HepG2 (cell line): Measurements from ENCODE around the gene RFXANK. TPM values are rescaled to one million over a fixed set of nuclear protein-coding genes. Genes with fewer than 3 reads are reported as not detected.

Source experiments
- ATAC-seq: fragments of 200-7000 bp; cut with Tn5 transposase; 3 replicates; pipeline ENCODE4 v1.9.1; 2020; ENCODE audit warnings: mild to moderate bottlenecking, moderate library complexity
- BruUV-seq: library from RNA; stranded (reverse); fragments of 400-500 nt; replicated peaks from 2 replicates; lab custom pipeline; 2021; lab: Mats Ljungman, UMichigan
- CTCF ChIA-PET: fragments of 300-600 bp; formaldehyde crosslinking; extraction: SDS; loops from one replicate; lab custom pipeline; 2021; ENCODE audit warnings: low total read pairs, inconsistent platforms, low intra/inter-chr PET ratio; lab: Yijun Ruan, JAX
- POLR2A ChIA-PET: fragments of 350-600 bp; sonication (Branson Sonifier 250); formaldehyde crosslinking; loops from one replicate; lab custom pipeline; 2020; ENCODE audit warnings: antibody characterized with exemption, inconsistent platforms; lab: Yijun Ruan, JAX
- DNase-seq: peaks from one replicate; pipeline ENCODE4 v3.0.0-alpha.2; 2015; ENCODE audit warnings: low spot score
- FAIRE-seq: peaks from 3 replicates; lab custom pipeline; 2011; peaks lifted over from hg19 to GRCh38; lab: Jason Lieb, UNC
- H2AFZ ChIP-seq: one replicate; pipeline ENCODE4 v1.6.1; 2011; ENCODE audit warnings: low read length, inconsistent platforms
- H3K27ac ChIP-seq: fragments of 300-600 bp; 3 replicates; pipeline ENCODE4 v1.8.0; 2011; ENCODE audit warnings: mixed run types, mild to moderate bottlenecking, mixed read lengths, low read length, inconsistent platforms; ENCODE audit not compliant: insufficient read depth; ENCODE audit errors: extremely low read length
- H3K27me3 ChIP-seq, 2 experiments: fragments of 200-600 bp in 1 of 2; 2 replicates in 1 of 2; 3 replicates in 1 of 2; pipeline versions ENCODE4 v1.6.0 to v1.8.0; 2011; ENCODE audit warnings: low read length in 2 of 2, mild to moderate bottlenecking in 2 of 2, moderate library complexity in 2 of 2, inconsistent platforms in 1 of 2; ENCODE audit not compliant: insufficient read depth in 2 of 2, control insufficient read depth in 1 of 2
- H3K36me3 ChIP-seq, 2 experiments: fragments of 200-600 bp in 1 of 2; replicated peaks in 1 of 2; 2 replicates in 1 of 2; 3 replicates in 1 of 2; pipeline versions ENCODE4 v1.5.1 to v1.8.0; 2011; ENCODE audit warnings: low read length in 2 of 2, inconsistent platforms in 1 of 2; ENCODE audit not compliant: insufficient read depth in 2 of 2, control insufficient read depth in 1 of 2
- H3K4me1 ChIP-seq: 2 replicates; pipeline ENCODE4 v1.5.1; 2012; ENCODE audit warnings: low read length, inconsistent platforms; ENCODE audit not compliant: insufficient read depth
- H3K4me2 ChIP-seq: 2 replicates; pipeline ENCODE4 v1.6.0; 2011; ENCODE audit warnings: low read depth, low read length, inconsistent platforms
- H3K4me3 ChIP-seq, 3 experiments: fragments of 200-600 bp in 1 of 3; sonication (generic), shearing (Covaris generic) in 1 of 3; replicated peaks in 1 of 3; 2 replicates each; pipeline ENCODE4 v1.5.1; 2011 to 2016; ENCODE audit warnings: low read length in 3 of 3, inconsistent platforms in 2 of 3, low read depth in 2 of 3, mild to moderate bottlenecking in 2 of 3, control low read depth in 1 of 3, mixed read lengths in 1 of 3; ENCODE audit not compliant: insufficient read depth in 1 of 3
- H3K79me2 ChIP-seq: one replicate; pipeline ENCODE4 v1.6.1; 2011; ENCODE audit warnings: low read length, inconsistent platforms; ENCODE audit not compliant: insufficient read depth
- H3K9ac ChIP-seq: 2 replicates; pipeline ENCODE4 v1.6.0; 2011; ENCODE audit warnings: mild to moderate bottlenecking, low read depth, low read length, inconsistent platforms; ENCODE audit not compliant: insufficient read depth
- H3K9me3 ChIP-seq: 2 replicates; pipeline ENCODE4 v1.5.1; 2012; ENCODE audit warnings: mild to moderate bottlenecking, low read length
- H4K20me1 ChIP-seq: 2 replicates; pipeline ENCODE4 v1.6.0; 2011; ENCODE audit warnings: inconsistent platforms, mild to moderate bottlenecking, low read length, moderate library complexity; ENCODE audit not compliant: insufficient read depth
- EZH2 ChIP-seq: conservative IDR thresholded peaks from 2 replicates; pipeline ENCODE4 v1.6.1; 2012; ENCODE audit warnings: mild to moderate bottlenecking, low read depth, low read length, moderate library complexity
- ISX ChIP-seq: sonication (generic); formaldehyde crosslinking; conservative IDR thresholded peaks from 2 replicates; pipeline ENCODE4 v1.5.0; 2020; ENCODE audit warnings: missing genetic modification reagents
- NFIB ChIP-seq: sonication (generic); formaldehyde crosslinking; IDR thresholded peaks from 2 replicates; pipeline ENCODE4 v1.9.0; 2021; ENCODE audit warnings: missing genetic modification reagents, mild to moderate bottlenecking, borderline replicate concordance
- SRF ChIP-seq: IDR thresholded peaks from 2 replicates; pipeline ENCODE4 v1.6.1; 2011; ENCODE audit warnings: mild to moderate bottlenecking, low read depth, low read length, moderate library complexity
- ZNF136 ChIP-seq: sonication (generic); formaldehyde crosslinking; IDR thresholded peaks from 2 replicates; pipeline ENCODE4 v1.8.1; 2022; ENCODE audit warnings: low read depth, mild to moderate bottlenecking, moderate library complexity, missing genetic modification reagents
- ZNF296 ChIP-seq: sonication (generic); formaldehyde crosslinking; conservative IDR thresholded peaks from 2 replicates; pipeline ENCODE4 v1.5.0; 2020; ENCODE audit warnings: mild to moderate bottlenecking, missing genetic modification reagents
- WGBS: methylation state at CpG from one replicate; pipeline ENCODE4 v1.1.6; 2017; ENCODE audit warnings: low lambda C conversion rate; 5-methylcytosine and 5-hydroxymethylcytosine counted together
- in situ Hi-C: cut with HindIII; loops from 2 replicates; pipeline ENCODE4 v1.10.0; 2017; ENCODE audit warnings: low pct_unique_long_range_greater_than_20kb; ENCODE audit not compliant: extremely low pct_ligation_motif_present
- intact Hi-C: fragments of 100-400 bp; cut with micrococcal nuclease; formaldehyde crosslinking; loops from one replicate; pipeline ENCODE4 v1.10.0; 2022; ENCODE audit not compliant: unreplicated experiment
- polyA plus RNA-seq, 8 experiments: library from polyadenylated mRNA; depleted of rRNA in 3 of 8; stranded (reverse) in 7 of 8; unstranded in 1 of 8; fragments of >200 nt; fragmentation: Illumina TruSeq in 4 of 8; extraction: Trizol in 4 of 8; gene quantifications; 2 replicates each; pipeline versions ENCODE4 v1.2.1 to v1.2.3, GENCODE V29; 2011 to 2016; ENCODE audit warnings: low read depth in 4 of 8, missing spikeins in 1 of 8, mixed read lengths in 1 of 8; ENCODE audit not compliant: insufficient read depth in 1 of 8
- total RNA-seq, 5 experiments: library from RNA; depleted of rRNA; stranded (reverse); fragments of >200 nt; fragmentation: Illumina TruSeq; extraction: Trizol; gene quantifications; 2 replicates each; pipeline ENCODE4 v1.2.3, GENCODE V29; 2016; ENCODE audit warnings: low read depth in 1 of 5
- TF ChIP-seq, protein P1 (sequence below): sonication (generic); formaldehyde crosslinking; IDR thresholded peaks from 2 replicates; pipeline ENCODE4 v1.4.0; 2020; ENCODE audit warnings: mild to moderate bottlenecking, low read depth, missing genetic modification reagents
- TF ChIP-seq, protein P2 (sequence below): IDR thresholded peaks from 2 replicates; pipeline ENCODE4 v1.6.1; 2016; ENCODE audit warnings: missing compliant biosample characterization, missing genetic modification reagents, borderline replicate concordance

The RFXANK gene
- total and polyA plus RNA-seq, 2 of the 13 experiments (the other 11 are each of a cell fraction or from before 2014, with no cell fraction given) = 49.9 to 80.7 TPM

DNA sequence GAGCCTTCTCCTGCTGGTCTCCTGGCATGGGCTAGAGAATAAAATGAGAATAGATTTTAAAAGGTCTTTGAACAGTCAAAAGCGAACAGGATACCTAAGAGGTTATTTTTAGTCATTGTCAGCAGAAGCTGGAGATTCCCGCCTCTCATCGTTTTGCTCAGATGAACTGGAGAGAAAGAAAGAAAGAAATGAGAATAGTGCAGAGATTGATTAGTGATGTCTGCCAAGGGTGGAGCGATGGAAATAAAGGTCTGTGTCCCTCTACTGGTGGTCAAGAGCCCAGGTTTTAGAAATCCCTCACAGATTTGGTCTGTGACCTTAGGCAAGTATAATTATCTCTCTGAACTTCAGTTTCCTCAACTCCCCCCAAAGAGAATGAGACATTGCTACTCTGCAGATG is 25.0 kb downstream of the RFXANK start (continued):
- TF ChIP-seq SRF (peak; percentile 78; the same call in 1 of the 2 replicates), NFIB (CRISPR knock-in tag) (no peak), ZNF296 (no peak)
- TF ChIP-seq, protein P1, sequence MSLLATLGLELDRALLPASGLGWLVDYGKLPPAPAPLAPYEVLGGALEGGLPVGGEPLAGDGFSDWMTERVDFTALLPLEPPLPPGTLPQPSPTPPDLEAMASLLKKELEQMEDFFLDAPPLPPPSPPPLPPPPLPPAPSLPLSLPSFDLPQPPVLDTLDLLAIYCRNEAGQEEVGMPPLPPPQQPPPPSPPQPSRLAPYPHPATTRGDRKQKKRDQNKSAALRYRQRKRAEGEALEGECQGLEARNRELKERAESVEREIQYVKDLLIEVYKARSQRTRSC (CRISPR knock-in tag) = no peak
- TF ChIP-seq, protein P2, sequence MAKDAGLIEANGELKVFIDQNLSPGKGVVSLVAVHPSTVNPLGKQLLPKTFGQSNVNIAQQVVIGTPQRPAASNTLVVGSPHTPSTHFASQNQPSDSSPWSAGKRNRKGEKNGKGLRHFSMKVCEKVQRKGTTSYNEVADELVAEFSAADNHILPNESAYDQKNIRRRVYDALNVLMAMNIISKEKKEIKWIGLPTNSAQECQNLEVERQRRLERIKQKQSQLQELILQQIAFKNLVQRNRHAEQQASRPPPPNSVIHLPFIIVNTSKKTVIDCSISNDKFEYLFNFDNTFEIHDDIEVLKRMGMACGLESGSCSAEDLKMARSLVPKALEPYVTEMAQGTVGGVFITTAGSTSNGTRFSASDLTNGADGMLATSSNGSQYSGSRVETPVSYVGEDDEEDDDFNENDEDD (CRISPR knock-in tag) = no peak

DNA sequence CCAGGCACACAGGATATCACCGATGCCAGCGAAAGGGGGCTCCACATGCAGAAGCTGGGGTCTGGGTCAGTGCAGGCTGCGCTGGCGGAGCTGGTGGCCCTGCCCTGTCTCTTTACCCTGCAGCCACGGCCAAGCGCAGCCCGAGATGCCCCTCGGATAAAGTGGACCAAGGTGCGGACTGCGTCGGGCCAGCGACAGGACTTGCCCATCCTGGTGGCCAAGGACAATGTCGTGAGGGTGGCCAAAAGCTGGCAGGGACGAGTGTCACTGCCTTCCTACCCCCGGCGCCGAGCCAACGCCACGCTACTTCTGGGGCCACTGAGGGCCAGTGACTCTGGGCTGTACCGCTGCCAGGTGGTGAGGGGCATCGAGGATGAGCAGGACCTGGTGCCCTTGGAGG is 26.9 kb downstream of the RFXANK start:
- intact Hi-C loops = no loop called here
- Histone ChIP-seq H2AFZ (no peak overlapping the region), H3K4me2 (no peak overlapping the region), H3K36me3 (no peaks in the 10 kb centered on the region), H3K4me1 (no peaks in the 10 kb centered on the region), H3K79me2 (no peaks in the 10 kb centered on the region), H4K20me1 (no peaks in the 10 kb centered on the region; the same call in 1 of the 2 replicates), H3K9me3 (no peaks in the 10 kb centered on the region), H3K27ac (no peak overlapping the region), H3K27me3 (peaks cover 0 to 12% of the 10 kb centered on the region in 2 experiments), H3K4me3 (no peak overlapping the region), H3K9ac (no peak overlapping the region)
- in situ Hi-C loops = no loop called here
- FAIRE-seq (no peak), DNase-seq (no peak), ATAC-seq (peak; percentile 25; the same call in 2 of the 3 replicates)
- WGBS = 13% methylated on average over 8 of the region's 21 CpGs
- CTCF ChIA-PET = no interaction called here
- BruUV-seq = no TSS peak
- TF ChIP-seq ISX (CRISPR knock-in tag) (no peak), ZNF136 (CRISPR knock-in tag) (no peak), EZH2 (no peak)
- POLR2A ChIA-PET = no interaction called here
